HEK293T (cell line): ENCODE data around the gene TIAM1.
"Not testable (repeated sequence)": the region's sequence is repeated elsewhere in the genome, so short reads cannot be mapped to it uniquely, and the experiment has no call there.

ENCODE experiments used
- CTCF ChIA-PET: fragments of 350-600 bp; formaldehyde crosslinking; extraction: SDS; loops from one replicate; lab custom pipeline; 2021; ENCODE audit warnings: antibody characterized with exemption, inconsistent platforms; lab: Yijun Ruan, JAX
- POLR2A ChIA-PET: fragments of 350-600 bp; formaldehyde crosslinking; extraction: SDS; loops from one replicate; lab custom pipeline; 2020; ENCODE audit warnings: antibody characterized with exemption, inconsistent platforms; lab: Yijun Ruan, JAX
- DNase-seq: peaks from one replicate; pipeline ENCODE4 v3.0.0; 2012; ENCODE audit warnings: mixed read lengths; ENCODE audit errors: extremely low spot score
- ARNT ChIP-seq: fragments of 450-650 bp; IDR thresholded peaks from 2 replicates; pipeline ENCODE4 v1.6.1; 2017; ENCODE audit warnings: mild to moderate bottlenecking
- BHLHE40 ChIP-seq: fragments of 450-650 bp; IDR thresholded peaks from 2 replicates; pipeline ENCODE4 v1.6.1; 2016; ENCODE audit warnings: mild to moderate bottlenecking, moderate library complexity, borderline replicate concordance
- CTBP1 ChIP-seq: fragments of 450-650 bp; IDR thresholded peaks from 2 replicates; pipeline ENCODE4 v1.6.1; 2016; ENCODE audit warnings: borderline replicate concordance
- ELF4 ChIP-seq: fragments of 450-650 bp; IDR thresholded peaks from 2 replicates; pipeline ENCODE4 v1.6.1; 2017; ENCODE audit warnings: antibody characterized with exemption
- FOXA1 ChIP-seq: fragments of 450-650 bp; IDR thresholded peaks from 2 replicates; pipeline ENCODE4 v1.6.1; 2016; ENCODE audit warnings: mild to moderate bottlenecking
- FOXK2 ChIP-seq: fragments of 450-650 bp; IDR thresholded peaks from 2 replicates; pipeline ENCODE4 v1.6.1; 2016; ENCODE audit warnings: mild to moderate bottlenecking
- FOXM1 ChIP-seq: fragments of 450-650 bp; IDR thresholded peaks from 2 replicates; pipeline ENCODE4 v1.6.1; 2017; ENCODE audit warnings: mild to moderate bottlenecking, borderline replicate concordance
- HDGF ChIP-seq: fragments of 450-650 bp; IDR thresholded peaks from 2 replicates; pipeline ENCODE4 v1.6.1; 2017; ENCODE audit warnings: antibody characterized with exemption, borderline replicate concordance
- L3MBTL2 ChIP-seq: fragments of 450-650 bp; conservative IDR thresholded peaks from 2 replicates; pipeline ENCODE4 v1.6.1; 2016; ENCODE audit warnings: mild to moderate bottlenecking
- LEF1 ChIP-seq: fragments of 450-650 bp; IDR thresholded peaks from 2 replicates; pipeline ENCODE4 v1.6.1; 2017; ENCODE audit warnings: mild to moderate bottlenecking, borderline replicate concordance
- NFRKB ChIP-seq: fragments of 450-650 bp; IDR thresholded peaks from 2 replicates; pipeline ENCODE4 v1.6.1; 2016; ENCODE audit warnings: mild to moderate bottlenecking, moderate library complexity
- PKNOX1 ChIP-seq: fragments of 450-650 bp; IDR thresholded peaks from 2 replicates; pipeline ENCODE4 v1.6.1; 2016
- SP1 ChIP-seq: fragments of 450-650 bp; IDR thresholded peaks from 2 replicates; pipeline ENCODE4 v1.6.1; 2017
- SUZ12 ChIP-seq: fragments of 450-650 bp; IDR thresholded peaks from 2 replicates; pipeline ENCODE4 v1.6.1; 2016; ENCODE audit warnings: mild to moderate bottlenecking
- TARDBP ChIP-seq: fragments of 450-650 bp; IDR thresholded peaks from 2 replicates; pipeline ENCODE4 v1.6.1; 2016
- ZNF384 ChIP-seq: fragments of 450-650 bp; IDR thresholded peaks from 2 replicates; pipeline ENCODE4 v1.6.1; 2016

The TIAM1 gene

GRCh38 chr21:31232344-31232743 lies 111.7 kb downstream of the TIAM1 start:
- CTCF ChIA-PET = no interaction called here

GRCh38 chr21:31230937-31231336 lies 113.1 kb downstream of the TIAM1 start:
- CTCF ChIA-PET = no interaction called here
- DNase-seq = no peak
- TF ChIP-seq LEF1 (no peak), FOXM1 (no peak)
- POLR2A ChIA-PET = no interaction called here

More at GRCh38 chr21:31232344-31232743, 111.7 kb downstream of the TIAM1 start:
- TF ChIP-seq ARNT (no peak), SP1 (no peak), LEF1 (no peak), ELF4 (no peak), TARDBP (no peak), BHLHE40 (no peak)
- POLR2A ChIA-PET = no interaction called here
- no peak for DNase-seq

GRCh38 chr21:31228723-31229122 lies 115.3 kb downstream of the TIAM1 start:
- POLR2A ChIA-PET, DNase-seq: not testable (repeated sequence)
- CTCF ChIA-PET = interaction anchor here (1.6 kb wide), 1 partner anchor 8 kb away, joined by 4 read pairs; no protein-coding TSS in a partner anchor

GRCh38 chr21:31225713-31226112 lies 118.3 kb downstream of the TIAM1 start:
- no peak for DNase-seq
- TF ChIP-seq NFRKB (no peak), PKNOX1 (no peak), ELF4 (no peak), HDGF (no peak), FOXK2 (no peak), ARNT (no peak), ZNF384 (no peak), FOXA1 (no peak), CTBP1 (no peak), LEF1 (no peak), BHLHE40 (no peak), TARDBP (no peak), SUZ12 (no peak), SP1 (no peak), FOXM1 (no peak), L3MBTL2 (no peak)
- POLR2A ChIA-PET = no interaction called here
- CTCF ChIA-PET = no interaction called here

GRCh38 chr21:31222142-31222541 lies 121.9 kb downstream of the TIAM1 start:
- ChIA-PET CTCF (no interaction called here), POLR2A (no interaction called here)
- no peak for DNase-seq
- TF ChIP-seq NFRKB (no peak), ARNT (no peak), SP1 (no peak), FOXA1 (no peak), ZNF384 (no peak), TARDBP (no peak), ELF4 (no peak), L3MBTL2 (no peak), BHLHE40 (no peak), FOXM1 (no peak), LEF1 (no peak), CTBP1 (no peak), HDGF (no peak), SUZ12 (no peak), FOXK2 (no peak), PKNOX1 (no peak)

GRCh38 chr21:31221043-31221442 lies 123.0 kb downstream of the TIAM1 start:
- ChIA-PET CTCF (interaction anchor here (1.0 kb wide), 1 partner anchor 9 kb away, joined by 4 read pairs; no protein-coding TSS in a partner anchor), POLR2A (no interaction called here)
- TF ChIP-seq LEF1 (no peak), CTBP1 (no peak), FOXA1 (no peak), FOXK2 (no peak), ZNF384 (no peak), TARDBP (no peak), ELF4 (no peak), SP1 (no peak), PKNOX1 (no peak), FOXM1 (no peak), SUZ12 (no peak), HDGF (no peak), NFRKB (no peak), L3MBTL2 (no peak), BHLHE40 (no peak), ARNT (no peak)
- no peak for DNase-seq

- TF ChIP-seq SP1 (no peak), CTBP1 (no peak), ARNT (no peak), PKNOX1 (no peak), HDGF (no peak), FOXM1 (no peak), SUZ12 (no peak), FOXA1 (no peak)
- ChIA-PET POLR2A (no interaction called here), CTCF (interaction anchor here (1.0 to 1.4 kb wide), 2 partner anchors 9 to 18 kb away, joined by 4 read pairs; no protein-coding TSS in a partner anchor)
- DNase-seq = no peak
Measured at GRCh38 chr21:31220575-31220974, 123.5 kb downstream of the TIAM1 start.
